SK-N-SH treated with all-trans-retinoic acid at 6 μM for 48 hours (cell line): Measurements from ENCODE around the gene MPP2.

Source experiments
- CREB5 ChIP-seq: fragments of 250-450 bp; sonication (Bioruptor Pico); IDR thresholded peaks from 2 replicates; pipeline ENCODE4 v1.5.1; 2020; ENCODE audit warnings: low read depth, mild to moderate bottlenecking, moderate library complexity
- CSDC2 ChIP-seq: fragments of 250-450 bp; sonication (Bioruptor Pico); IDR thresholded peaks from 2 replicates; pipeline ENCODE4 v1.5.0; 2020; ENCODE audit warnings: mild to moderate bottlenecking, moderate library complexity
- ESRRG ChIP-seq: fragments of 250-450 bp; sonication (Bioruptor Pico); IDR thresholded peaks from 2 replicates; pipeline ENCODE4 v1.6.1; 2021; ENCODE audit warnings: mild to moderate bottlenecking
- PATZ1 ChIP-seq: fragments of 250-450 bp; sonication (Bioruptor Pico); IDR thresholded peaks from 2 replicates; pipeline ENCODE4 v1.8.0; 2020; ENCODE audit warnings: mild to moderate bottlenecking, moderate library complexity, borderline replicate concordance
- TOX ChIP-seq: fragments of 250-450 bp; sonication (Bioruptor Pico); IDR thresholded peaks from 2 replicates; pipeline ENCODE4 v1.8.0; 2021; ENCODE audit warnings: mild to moderate bottlenecking, moderate library complexity, borderline replicate concordance
- TSHZ2 ChIP-seq: fragments of 250-450 bp; sonication (Bioruptor Pico); IDR thresholded peaks from 2 replicates; pipeline ENCODE4 v1.5.0; 2020; ENCODE audit warnings: mild to moderate bottlenecking, moderate library complexity
- ZC3H10 ChIP-seq: fragments of 250-450 bp; sonication (Bioruptor Pico); IDR thresholded peaks from 2 replicates; pipeline ENCODE4 v1.5.1; 2021; ENCODE audit warnings: mild to moderate bottlenecking, moderate library complexity
- ZFP3 ChIP-seq: fragments of 250-450 bp; sonication (Bioruptor Pico); IDR thresholded peaks from 2 replicates; pipeline ENCODE4 v1.5.0; 2020; ENCODE audit warnings: mild to moderate bottlenecking, moderate library complexity
- ZFP30 ChIP-seq: fragments of 450-650 bp; formaldehyde crosslinking; IDR thresholded peaks from 2 replicates; pipeline ENCODE4 v1.5.0; 2022; ENCODE audit warnings: mild to moderate bottlenecking, moderate library complexity
- ZNF565 ChIP-seq: fragments of 450-650 bp; formaldehyde crosslinking; conservative IDR thresholded peaks from 2 replicates; pipeline ENCODE4 v1.5.0; 2020; ENCODE audit warnings: low read depth, mild to moderate bottlenecking, moderate library complexity

- TF ChIP-seq PATZ1 (CRISPR knock-in tag) = no peak
- TF ChIP-seq ZC3H10 (CRISPR knock-in tag) = no peak
- no peak for TF ChIP-seq ZFP3 (CRISPR knock-in tag)
- no peak for TF ChIP-seq TOX (CRISPR knock-in tag)
- TF ChIP-seq ESRRG = no peak
- TF ChIP-seq ZFP30 (CRISPR knock-in tag) = no peak
- TF ChIP-seq CREB5 (CRISPR knock-in tag) = no peak
- TF ChIP-seq CSDC2 = no peak
- no peak for TF ChIP-seq ZNF565 (CRISPR knock-in tag)
- no peak for TF ChIP-seq TSHZ2
Measured at GRCh38 chr17:43913584-43913983, 6.2 kb upstream of the MPP2 start.
